Measurements from ENCODE around the gene CFAP251.
A peak's percentile ranks its signal among the peaks of the same experiment; 100 is the strongest.

Gene CFAP251

DNA sequence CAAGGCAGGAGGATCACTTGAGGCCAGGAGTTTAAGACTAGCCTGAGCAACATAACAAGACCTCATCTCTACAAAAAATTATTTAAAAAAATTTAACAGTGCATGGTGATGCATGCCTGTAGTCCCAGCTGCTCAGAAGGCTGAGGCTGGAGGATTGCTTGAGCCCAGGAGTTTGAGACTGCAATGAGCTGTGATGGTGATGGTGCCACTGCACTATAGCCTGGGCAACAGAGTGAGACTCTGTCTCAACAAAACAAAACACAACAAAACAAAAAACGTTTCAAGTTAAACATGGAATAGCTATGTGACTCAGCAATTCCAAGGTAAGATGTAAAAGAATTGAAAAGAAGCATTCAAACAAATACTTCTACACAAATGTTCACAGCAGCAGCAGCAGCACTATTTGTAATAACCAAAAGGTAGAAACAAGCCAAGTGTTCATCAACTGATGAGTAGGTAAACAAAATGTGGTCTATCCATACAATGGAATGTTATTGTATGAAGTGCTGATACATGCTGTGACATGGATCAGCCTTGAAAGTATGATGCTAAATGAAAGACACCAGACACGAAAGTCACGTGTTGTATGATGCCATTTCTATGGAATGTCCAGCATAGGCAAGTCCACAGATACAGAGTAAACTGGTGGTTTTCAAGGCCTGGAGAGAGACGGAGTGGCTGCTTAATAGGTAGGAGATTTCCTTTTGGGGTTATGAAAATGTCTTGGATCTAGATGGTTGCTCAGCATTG lies 31.4 kb downstream of the CFAP251 start:
- no peak overlapping the region for H3K4me3 ChIP-seq (ENCODE audit: low read depth, low read length)
- H3K27me3 ChIP-seq = no peaks in the 10 kb centered on the region
- no peaks in the 10 kb centered on the region for H3K36me3 ChIP-seq
- H3K4me1 ChIP-seq = no peaks in the 10 kb centered on the region
- TF ChIP-seq, protein P1, sequence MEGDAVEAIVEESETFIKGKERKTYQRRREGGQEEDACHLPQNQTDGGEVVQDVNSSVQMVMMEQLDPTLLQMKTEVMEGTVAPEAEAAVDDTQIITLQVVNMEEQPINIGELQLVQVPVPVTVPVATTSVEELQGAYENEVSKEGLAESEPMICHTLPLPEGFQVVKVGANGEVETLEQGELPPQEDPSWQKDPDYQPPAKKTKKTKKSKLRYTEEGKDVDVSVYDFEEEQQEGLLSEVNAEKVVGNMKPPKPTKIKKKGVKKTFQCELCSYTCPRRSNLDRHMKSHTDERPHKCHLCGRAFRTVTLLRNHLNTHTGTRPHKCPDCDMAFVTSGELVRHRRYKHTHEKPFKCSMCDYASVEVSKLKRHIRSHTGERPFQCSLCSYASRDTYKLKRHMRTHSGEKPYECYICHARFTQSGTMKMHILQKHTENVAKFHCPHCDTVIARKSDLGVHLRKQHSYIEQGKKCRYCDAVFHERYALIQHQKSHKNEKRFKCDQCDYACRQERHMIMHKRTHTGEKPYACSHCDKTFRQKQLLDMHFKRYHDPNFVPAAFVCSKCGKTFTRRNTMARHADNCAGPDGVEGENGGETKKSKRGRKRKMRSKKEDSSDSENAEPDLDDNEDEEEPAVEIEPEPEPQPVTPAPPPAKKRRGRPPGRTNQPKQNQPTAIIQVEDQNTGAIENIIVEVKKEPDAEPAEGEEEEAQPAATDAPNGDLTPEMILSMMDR (IDR thresholded peaks at IDR 0.05; ENCODE audit: low read depth, low read length) = no peak
- H3K9me3 ChIP-seq = no peaks in the 10 kb centered on the region
- DNase-seq = no peak

DNA sequence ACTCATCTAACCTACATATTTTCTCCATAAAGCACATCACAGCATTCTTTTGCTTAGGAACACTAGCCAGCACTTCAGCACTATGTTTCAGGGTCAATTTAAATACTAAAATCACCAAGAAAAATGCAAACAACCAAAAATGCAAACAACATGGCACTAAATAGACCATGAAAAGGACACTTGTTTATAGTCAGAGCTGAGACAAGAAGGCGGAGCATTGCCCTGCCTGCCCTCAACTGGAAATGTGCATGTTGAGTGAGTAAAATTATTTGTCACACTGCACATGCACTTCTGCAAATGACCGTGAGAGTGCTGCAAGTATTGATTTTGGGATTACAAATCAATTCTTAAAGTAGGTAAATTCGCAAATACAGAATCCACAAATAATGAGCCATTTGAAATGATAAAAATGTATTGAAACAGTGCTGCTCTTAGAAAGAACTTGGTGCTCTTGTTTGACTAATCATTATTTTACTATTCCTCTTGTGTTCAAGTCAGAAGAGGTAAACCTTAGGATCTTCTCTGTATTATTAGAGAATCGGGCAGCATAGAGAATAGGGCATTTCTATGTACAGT lies 34.8 kb downstream of the CFAP251 start:
- Histone ChIP-seq H3K4me1 (no peaks in the 10 kb centered on the region), H3K9me3 (no peaks in the 10 kb centered on the region), H3K36me3 (no peaks in the 10 kb centered on the region), H3K27me3 (no peaks in the 10 kb centered on the region), H3K4me3 (ENCODE audit: low read depth, low read length) (no peak overlapping the region)
- TF ChIP-seq, protein P1 (IDR thresholded peaks at IDR 0.05; ENCODE audit: low read depth, low read length) = no peak
- DNase-seq = no peak

DNA sequence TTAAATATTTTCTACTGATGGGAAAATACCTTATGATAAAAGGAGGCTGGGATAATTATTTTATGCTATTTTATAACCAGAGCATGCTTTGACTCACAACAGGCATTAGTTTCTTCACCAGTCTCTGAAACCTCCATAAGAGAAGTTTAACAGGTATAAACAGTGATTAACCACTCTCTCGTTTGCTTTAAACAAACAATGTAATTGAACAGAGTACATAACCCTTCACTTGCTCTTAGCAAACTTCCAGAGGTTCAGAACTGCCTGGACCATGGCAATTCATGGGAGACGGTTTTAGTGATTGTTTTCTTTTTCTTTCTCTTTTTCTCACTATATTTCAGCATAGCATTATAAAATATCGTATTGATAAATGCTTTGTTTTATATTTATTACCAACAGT lies 35.3 kb downstream of the CFAP251 start:
- Histone ChIP-seq H3K27me3 (no peaks in the 10 kb centered on the region), H3K4me1 (no peaks in the 10 kb centered on the region), H3K36me3 (no peaks in the 10 kb centered on the region), H3K9me3 (no peaks in the 10 kb centered on the region), H3K4me3 (ENCODE audit: low read depth, low read length) (no peak overlapping the region)
- no peak for DNase-seq
- TF ChIP-seq, protein P1 (IDR thresholded peaks at IDR 0.05; ENCODE audit: low read depth, low read length) = no peak

DNA sequence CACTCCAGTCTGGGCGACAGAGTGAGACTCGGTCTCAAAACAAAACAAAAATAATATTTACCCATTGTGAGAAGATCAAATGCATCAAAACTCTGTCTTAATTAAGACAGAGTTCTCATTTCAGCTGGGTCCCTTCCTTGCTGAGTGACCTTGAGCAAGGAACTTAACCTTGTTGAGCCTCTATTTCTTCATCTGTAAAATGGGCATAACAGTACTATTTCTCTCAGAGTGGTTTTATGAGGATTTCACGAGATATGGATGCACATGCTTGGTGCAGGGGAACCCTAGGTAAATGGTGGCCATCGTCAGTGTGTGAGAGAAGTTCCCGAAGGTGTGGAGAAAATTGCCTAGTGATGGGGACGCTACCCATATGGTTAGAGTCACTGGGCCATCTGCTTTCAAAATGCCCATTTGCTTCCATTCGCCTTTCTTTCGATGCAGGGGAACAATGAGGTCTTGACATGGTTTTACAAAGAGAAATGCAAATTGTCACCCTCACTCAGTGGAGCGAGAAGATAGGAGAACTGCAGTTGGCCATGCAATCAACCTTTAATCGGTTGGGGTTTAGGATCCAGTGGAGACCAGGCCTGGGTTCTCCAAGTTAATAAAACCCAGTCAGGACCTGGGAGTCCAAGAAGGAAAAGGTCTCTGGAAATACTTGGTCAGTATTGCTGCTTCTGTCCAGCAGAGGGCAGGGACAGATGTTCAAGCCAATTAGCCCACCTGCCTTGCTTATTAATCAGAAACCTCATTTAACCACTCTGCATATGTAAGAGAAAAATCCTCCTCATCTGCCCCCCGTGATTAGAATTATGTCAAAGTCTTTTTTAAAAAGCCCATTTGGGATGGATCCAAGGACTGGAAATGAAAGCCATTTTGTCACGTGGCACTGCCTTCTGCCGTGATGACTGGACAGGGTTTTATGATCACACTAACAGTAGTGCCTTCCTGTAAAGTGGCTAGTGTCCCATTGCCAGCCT lies 37.2 kb downstream of the CFAP251 start:
- H3K4me3 ChIP-seq (ENCODE audit: low read depth, low read length) = peak overlapping the region; percentile 12
- no peaks in the 10 kb centered on the region for H3K27me3 ChIP-seq
- TF ChIP-seq, protein P1 (IDR thresholded peaks at IDR 0.05; ENCODE audit: low read depth, low read length) = peak; percentile 74
- no peak for DNase-seq
- H3K36me3 ChIP-seq = no peaks in the 10 kb centered on the region
- H3K9me3 ChIP-seq = no peaks in the 10 kb centered on the region
- H3K4me1 ChIP-seq = no peaks in the 10 kb centered on the region

DNA sequence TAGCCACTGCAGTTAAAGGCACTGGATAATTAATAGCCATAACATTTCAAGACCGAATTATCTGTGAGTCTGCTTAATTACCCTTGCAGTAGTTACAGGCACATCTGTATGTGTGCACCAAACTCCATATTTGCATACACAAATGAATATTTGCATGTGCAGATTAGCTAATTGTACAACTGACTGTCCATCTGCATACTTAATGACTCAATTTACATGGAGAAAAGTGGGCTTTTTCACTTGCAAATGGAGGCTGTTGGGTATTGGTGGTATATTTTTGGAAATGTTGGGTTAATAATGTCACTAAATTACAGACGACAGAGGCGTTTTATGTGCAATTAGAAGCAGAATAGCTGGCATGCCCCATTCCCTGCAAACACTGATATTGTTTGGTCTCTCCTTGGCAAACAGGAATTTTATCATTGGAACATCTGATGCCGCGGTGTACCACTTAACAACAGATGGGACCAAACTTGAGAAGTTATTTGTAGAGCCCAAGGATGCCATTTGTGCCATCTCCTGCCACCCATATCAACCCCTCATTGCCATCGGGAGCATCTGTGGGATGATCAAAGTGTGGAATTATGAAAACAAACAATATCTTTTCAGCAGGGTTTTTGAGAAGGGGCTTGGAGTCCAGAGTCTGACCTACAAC lies 39.6 kb downstream of the CFAP251 start:
- Histone ChIP-seq H3K9me3 (no peaks in the 10 kb centered on the region), H3K36me3 (no peaks in the 10 kb centered on the region), H3K4me3 (ENCODE audit: low read depth, low read length) (no peak overlapping the region), H3K4me1 (no peaks in the 10 kb centered on the region), H3K27me3 (no peaks in the 10 kb centered on the region)
- TF ChIP-seq, protein P1 (IDR thresholded peaks at IDR 0.05; ENCODE audit: low read depth, low read length) = no peak
- no peak for DNase-seq
